ENCODE results near the gene ZNF444.
A peak's percentile ranks its signal among the peaks of the same experiment; 100 is the strongest.
"Not testable (repeated sequence)": the region's sequence is repeated elsewhere in the genome, so short reads cannot be mapped to it uniquely, and the experiment has no call there.

ZNF444 gene

GRCh38 chr19:56140583-56141416 lies at the start of gene ZNF444:
Gene ZNF444, plus strand, starts transcription at chr19:56141287. Its CDS starts 5,625 bp downstream, at chr19:56146912.
- peak within 1 kb of the TSS; percentile 98 for H3K27ac ChIP-seq (ENCODE audit: low read depth, low read length)
- no peaks in the 10 kb centered on the region for H3K27me3 ChIP-seq (ENCODE audit: control insufficient read depth, insufficient read depth, low read length)
- H3K4me1 ChIP-seq (ENCODE audit: control insufficient read depth, insufficient read depth, low read length): peaks cover 9% of the 10 kb centered on the region
- H3K9ac ChIP-seq (ENCODE audit: low read length): peak within 1 kb of the TSS; percentile 56
- peak within 1 kb of the TSS; percentile 86 for H3K4me3 ChIP-seq (ENCODE audit: low read length)
- no peaks in the 10 kb centered on the region for H3K36me3 ChIP-seq (ENCODE audit: control insufficient read depth, insufficient read depth, low read length)

- no peak overlapping the region for H3K27ac ChIP-seq (ENCODE audit: low read depth, low read length)
- H3K9ac ChIP-seq (ENCODE audit: low read length): no peak overlapping the region
- H3K27me3 ChIP-seq (ENCODE audit: control insufficient read depth, insufficient read depth, low read length): no peaks in the 10 kb centered on the region
- peaks cover 8% of the 10 kb centered on the region for H3K36me3 ChIP-seq (ENCODE audit: control insufficient read depth, insufficient read depth, low read length)
- no peaks in the 10 kb centered on the region for H3K4me1 ChIP-seq (ENCODE audit: control insufficient read depth, insufficient read depth, low read length)
- H3K4me3 ChIP-seq (ENCODE audit: low read length): no peak overlapping the region
Observed at GRCh38 chr19:56091751-56092546, 49.1 kb upstream of the ZNF444 start.

GRCh38 chr19:56092685-56093631 lies 48.1 kb upstream of the ZNF444 start:
- Histone ChIP-seq H3K27ac (ENCODE audit: low read depth, low read length) (no peak overlapping the region), H3K36me3 (ENCODE audit: control insufficient read depth, insufficient read depth, low read length) (peaks cover 15% of the 10 kb centered on the region)

GRCh38 chr19:56094449-56094848 lies 46.6 kb upstream of the ZNF444 start:
- no peak overlapping the region for H3K9ac ChIP-seq (ENCODE audit: low read length)
- H3K27me3 ChIP-seq (ENCODE audit: control insufficient read depth, insufficient read depth, low read length): no peaks in the 10 kb centered on the region
- H3K4me3 ChIP-seq (ENCODE audit: low read length): no peak overlapping the region
- no peak overlapping the region for H3K27ac ChIP-seq (ENCODE audit: low read depth, low read length)
- H3K36me3 ChIP-seq (ENCODE audit: control insufficient read depth, insufficient read depth, low read length): peaks cover 17% of the 10 kb centered on the region
- no peaks in the 10 kb centered on the region for H3K4me1 ChIP-seq (ENCODE audit: control insufficient read depth, insufficient read depth, low read length)

More at GRCh38 chr19:56092685-56093631, 48.1 kb upstream of the ZNF444 start:
- Histone ChIP-seq H3K4me1 (ENCODE audit: control insufficient read depth, insufficient read depth, low read length) (no peaks in the 10 kb centered on the region), H3K27me3 (ENCODE audit: control insufficient read depth, insufficient read depth, low read length) (no peaks in the 10 kb centered on the region), H3K4me3 (ENCODE audit: low read length) (no peak overlapping the region), H3K9ac (ENCODE audit: low read length) (no peak overlapping the region)

- H3K27me3 ChIP-seq (ENCODE audit: control insufficient read depth, insufficient read depth, low read length): no peaks in the 10 kb centered on the region
- H3K4me1 ChIP-seq (ENCODE audit: control insufficient read depth, insufficient read depth, low read length): no peaks in the 10 kb centered on the region
- H3K27ac ChIP-seq (ENCODE audit: low read depth, low read length): no peak overlapping the region
- H3K4me3 ChIP-seq (ENCODE audit: low read length): no peak overlapping the region
- H3K36me3 ChIP-seq (ENCODE audit: control insufficient read depth, insufficient read depth, low read length): peaks cover 21% of the 10 kb centered on the region
- H3K9ac ChIP-seq (ENCODE audit: low read length): no peak overlapping the region
Observed at GRCh38 chr19:56096665-56097064, 44.4 kb upstream of the ZNF444 start.

GRCh38 chr19:56097306-56097705 lies 43.8 kb upstream of the ZNF444 start:
- Histone ChIP-seq H3K9ac (ENCODE audit: low read length) (no peak overlapping the region), H3K4me3 (ENCODE audit: low read length) (no peak overlapping the region), H3K36me3 (ENCODE audit: control insufficient read depth, insufficient read depth, low read length) (peaks cover 24% of the 10 kb centered on the region), H3K27ac (ENCODE audit: low read depth, low read length) (no peak overlapping the region), H3K27me3 (ENCODE audit: control insufficient read depth, insufficient read depth, low read length) (no peaks in the 10 kb centered on the region), H3K4me1 (ENCODE audit: control insufficient read depth, insufficient read depth, low read length) (no peaks in the 10 kb centered on the region)

GRCh38 chr19:56097776-56098175 lies 43.3 kb upstream of the ZNF444 start:
- Histone ChIP-seq H3K4me3 (ENCODE audit: low read length) (no peak overlapping the region), H3K4me1 (ENCODE audit: control insufficient read depth, insufficient read depth, low read length) (no peaks in the 10 kb centered on the region), H3K27ac (ENCODE audit: low read depth, low read length) (no peak overlapping the region), H3K36me3 (ENCODE audit: control insufficient read depth, insufficient read depth, low read length) (peaks cover 24% of the 10 kb centered on the region), H3K9ac (ENCODE audit: low read length) (no peak overlapping the region), H3K27me3 (ENCODE audit: control insufficient read depth, insufficient read depth, low read length) (no peaks in the 10 kb centered on the region)

GRCh38 chr19:56098237-56098636 lies 42.9 kb upstream of the ZNF444 start:
- H3K36me3 ChIP-seq (ENCODE audit: control insufficient read depth, insufficient read depth, low read length): peaks cover 24% of the 10 kb centered on the region
- H3K9ac ChIP-seq (ENCODE audit: low read length); H3K27me3 ChIP-seq (ENCODE audit: control insufficient read depth, insufficient read depth, low read length); H3K27ac ChIP-seq (ENCODE audit: low read depth, low read length); H3K4me3 ChIP-seq (ENCODE audit: low read length); H3K4me1 ChIP-seq (ENCODE audit: control insufficient read depth, insufficient read depth, low read length): not testable (repeated sequence)

GRCh38 chr19:56098731-56099568 lies 42.1 kb upstream of the ZNF444 start:
- H3K4me1 ChIP-seq (ENCODE audit: control insufficient read depth, insufficient read depth, low read length): no peaks in the 10 kb centered on the region
- H3K4me3 ChIP-seq (ENCODE audit: low read length): no peak overlapping the region
- H3K36me3 ChIP-seq (ENCODE audit: control insufficient read depth, insufficient read depth, low read length): peaks cover 21% of the 10 kb centered on the region
- H3K9ac ChIP-seq (ENCODE audit: low read length): no peak overlapping the region
- H3K27ac ChIP-seq (ENCODE audit: low read depth, low read length): no peak overlapping the region
- no peaks in the 10 kb centered on the region for H3K27me3 ChIP-seq (ENCODE audit: control insufficient read depth, insufficient read depth, low read length)

GRCh38 chr19:56099638-56100539 lies 41.2 kb upstream of the ZNF444 start:
- no peaks in the 10 kb centered on the region for H3K4me1 ChIP-seq (ENCODE audit: control insufficient read depth, insufficient read depth, low read length)

More at GRCh38 chr19:56099638-56100539, 41.2 kb upstream of the ZNF444 start:
- H3K4me3 ChIP-seq (ENCODE audit: low read length): no peak overlapping the region
- H3K27me3 ChIP-seq (ENCODE audit: control insufficient read depth, insufficient read depth, low read length): no peaks in the 10 kb centered on the region
- no peak overlapping the region for H3K9ac ChIP-seq (ENCODE audit: low read length)
- no peak overlapping the region for H3K27ac ChIP-seq (ENCODE audit: low read depth, low read length)
- H3K36me3 ChIP-seq (ENCODE audit: control insufficient read depth, insufficient read depth, low read length): peaks cover 21% of the 10 kb centered on the region

Measured in rectal smooth muscle tissue (tissue), 1 donor.